Thoracic aorta (tissue), 2 donors: ENCODE data around the gene SGMS1. TPM values are rescaled to one million over a fixed set of nuclear protein-coding genes. Genes with fewer than 3 reads are reported as not detected.
A peak's percentile ranks its signal among the peaks of the same experiment; 100 is the strongest.

ENCODE experiments used
- ATAC-seq: fragments of 150-250 bp; one replicate; pipeline ENCODE4 v1.8.0; 2017; ENCODE audit warnings: low read depth; ENCODE audit not compliant: insufficient number of reproducible peaks, low FRiP score
- DNase-seq: peaks from one replicate; pipeline ENCODE4 v3.0.0-alpha.2; 2020; ENCODE audit warnings: low spot score
- H3K27ac ChIP-seq, 2 donors: fragments of 200-600 bp; sonication (generic); 1 replicate in 1 of 2; 2 replicates in 1 of 2; pipeline ENCODE4 v1.5.1; 2016; ENCODE audit warnings: mild to moderate bottlenecking in 2 of 2, moderate library complexity in 2 of 2
- H3K27me3 ChIP-seq: fragments of 200-600 bp; sonication (generic); replicated peaks from 2 replicates; pipeline ENCODE4 v1.6.0; 2016; ENCODE audit warnings: mild to moderate bottlenecking; ENCODE audit not compliant: insufficient read depth
- H3K36me3 ChIP-seq: fragments of 200-600 bp; sonication (generic); one replicate; pipeline ENCODE4 v1.5.1; 2016
- H3K4me1 ChIP-seq, 2 donors: fragments of 200-600 bp; sonication (generic); 1 replicate in 1 of 2; 2 replicates in 1 of 2; pipeline versions ENCODE4 v1.5.1 to v1.6.0; 2016; ENCODE audit warnings: low read depth in 2 of 2, mild to moderate bottlenecking in 1 of 2; ENCODE audit not compliant: control insufficient read depth in 1 of 2
- H3K4me3 ChIP-seq: fragments of 200-600 bp; sonication (generic); 2 replicates; pipeline ENCODE4 v1.5.1; 2016; ENCODE audit warnings: mild to moderate bottlenecking
- H3K9me3 ChIP-seq: fragments of 200-600 bp; sonication (generic); 2 replicates; pipeline ENCODE4 v1.5.1; 2016
- CTCF ChIP-seq: fragments of 200-600 bp; sonication (generic); IDR thresholded peaks from one replicate; pipeline ENCODE4 v1.5.1; 2019; ENCODE audit warnings: antibody characterized with exemption
- total RNA-seq, 2 donors: library from RNA; depleted of rRNA; stranded (reverse); fragments of >200 nt; gene quantifications; one replicate each; pipeline versions ENCODE4 v1.1.0 to v1.2.3, GENCODE V29; 2016

SGMS1 gene
- total RNA-seq, 2 donors from 2014 or later = 60.5 to 92.3 TPM

- Histone ChIP-seq H3K4me1 (peaks cover 7 to 13% of the 10 kb centered on the region in 2 donors), H3K27ac (no peak overlapping the region), H3K9me3 (no peaks in the 10 kb centered on the region), H3K27me3 (no peaks in the 10 kb centered on the region), H3K36me3 (no peaks in the 10 kb centered on the region), H3K4me3 (no peak overlapping the region)
- ATAC-seq = no peak
- no peak for DNase-seq
- TF ChIP-seq CTCF = no peak
These were observed 203.6 kb downstream of the SGMS1 start for GRCh38 chr10:50420196-50420595.

GRCh38 chr10:50419756-50420155 is 204.0 kb downstream of the SGMS1 start:
- ATAC-seq (no peak), DNase-seq (no peak)
- Histone ChIP-seq H3K27ac (no peak overlapping the region), H3K4me1 (peaks cover 7 to 13% of the 10 kb centered on the region in 2 donors), H3K36me3 (no peaks in the 10 kb centered on the region), H3K9me3 (no peaks in the 10 kb centered on the region), H3K4me3 (no peak overlapping the region), H3K27me3 (no peaks in the 10 kb centered on the region)
- TF ChIP-seq CTCF = no peak

- no peak overlapping the region for H3K27ac ChIP-seq
- H3K36me3 ChIP-seq = no peaks in the 10 kb centered on the region
- H3K27me3 ChIP-seq = no peaks in the 10 kb centered on the region
- H3K4me1 ChIP-seq = peaks cover 7 to 13% of the 10 kb centered on the region in 2 donors
- DNase-seq (no peak), ATAC-seq (no peak)
- no peaks in the 10 kb centered on the region for H3K9me3 ChIP-seq
- H3K4me3 ChIP-seq = peak overlapping the region; percentile 92
- no peak for TF ChIP-seq CTCF
These were observed 204.7 kb downstream of the SGMS1 start for GRCh38 chr10:50419091-50419490.

- Histone ChIP-seq H3K36me3 (no peaks in the 10 kb centered on the region), H3K27me3 (no peaks in the 10 kb centered on the region), H3K27ac (peak overlapping the region; percentile 60 to 69), H3K4me1 (peaks cover 10 to 13% of the 10 kb centered on the region in 2 donors), H3K4me3 (peak overlapping the region; percentile 92), H3K9me3 (no peaks in the 10 kb centered on the region)
- DNase-seq (peak; percentile 13), ATAC-seq (peak; percentile 69)
- no peak for TF ChIP-seq CTCF
These were observed 205.6 kb downstream of the SGMS1 start for GRCh38 chr10:50417886-50418830.

- ATAC-seq (peak; percentile 35), DNase-seq (no peak)
- Histone ChIP-seq H3K4me1 (peaks cover 10 to 13% of the 10 kb centered on the region in 2 donors), H3K9me3 (no peaks in the 10 kb centered on the region), H3K27me3 (no peaks in the 10 kb centered on the region), H3K27ac (peak overlapping the region; percentile 60 to 69), H3K36me3 (no peaks in the 10 kb centered on the region), H3K4me3 (peak overlapping the region; percentile 92)
- TF ChIP-seq CTCF = no peak
These were observed 206.3 kb downstream of the SGMS1 start for GRCh38 chr10:50417486-50417885.
